GM12891 (cell line): Measurements from ENCODE around the gene WDR4.

Experiments
- DNase-seq: peaks from one replicate; pipeline ENCODE4 v3.0.0; 2011; ENCODE audit warnings: low spot score; ENCODE audit not compliant: insufficient read length
- FAIRE-seq: peaks from 2 replicates; lab custom pipeline; 2011; peaks lifted over from hg19 to GRCh38; lab: Jason Lieb, UNC
- PAX5 ChIP-seq: IDR thresholded peaks from 2 replicates; pipeline ENCODE4 v1.6.1; 2011; ENCODE audit warnings: low read length, moderate library complexity, mild to moderate bottlenecking; ENCODE audit not compliant: insufficient read depth, severe bottlenecking
- POLR2A ChIP-seq: IDR thresholded peaks from 2 replicates; pipeline ENCODE4 v1.6.1; 2011; ENCODE audit warnings: low read depth, low read length, control low read depth
- POLR2AphosphoS5 ChIP-seq: IDR thresholded peaks from 2 replicates; pipeline ENCODE4 v1.6.1; 2011; ENCODE audit warnings: low read depth, low read length, control low read depth
- POU2F2 ChIP-seq: IDR thresholded peaks from 2 replicates; pipeline ENCODE4 v1.6.1; 2011; ENCODE audit warnings: low read depth, mild to moderate bottlenecking, control low read depth, low read length, moderate library complexity
- SPI1 ChIP-seq: IDR thresholded peaks from 2 replicates; pipeline ENCODE4 v1.6.1; 2011; ENCODE audit warnings: low read depth, low read length, control low read depth
- TAF1 ChIP-seq: IDR thresholded peaks from 2 replicates; pipeline ENCODE4 v1.6.1; 2011; ENCODE audit warnings: low read depth, low read length, control low read depth

The WDR4 gene

DNA sequence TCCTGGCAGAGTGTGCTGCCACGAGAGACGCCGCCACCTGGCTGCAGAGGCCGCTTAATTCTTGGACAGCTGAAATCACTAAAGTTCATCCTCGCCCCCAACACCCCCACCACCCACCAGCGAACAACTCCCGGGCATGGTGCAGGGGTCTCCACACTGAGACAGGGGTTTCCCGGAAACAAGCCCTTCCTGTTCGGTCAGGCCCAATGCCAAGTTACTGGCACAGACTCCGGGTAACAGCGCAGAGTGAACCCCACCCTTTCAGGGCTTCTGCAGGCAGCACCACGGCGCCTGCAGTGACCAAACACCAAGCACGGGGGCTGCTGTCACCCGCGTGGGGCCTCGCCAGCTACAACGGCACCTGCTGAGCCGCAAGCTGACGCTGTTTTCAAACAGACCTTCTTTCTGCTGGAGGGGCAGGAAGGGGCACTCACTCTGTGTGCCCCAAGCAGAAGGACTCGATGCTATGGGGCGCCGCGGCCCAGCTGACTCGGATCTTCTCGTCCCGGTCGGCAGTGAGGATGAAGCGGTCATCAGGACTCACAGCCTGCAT lies 17.4 kb downstream of the WDR4 start:
- no peak for FAIRE-seq
- DNase-seq, result no peak
- TF ChIP-seq POLR2AphosphoS5, result no peak
- no peak for TF ChIP-seq POLR2A
- TF ChIP-seq POU2F2, result no peak
- TF ChIP-seq SPI1, result no peak
- no peak for TF ChIP-seq TAF1
- TF ChIP-seq PAX5, result no peak

DNA sequence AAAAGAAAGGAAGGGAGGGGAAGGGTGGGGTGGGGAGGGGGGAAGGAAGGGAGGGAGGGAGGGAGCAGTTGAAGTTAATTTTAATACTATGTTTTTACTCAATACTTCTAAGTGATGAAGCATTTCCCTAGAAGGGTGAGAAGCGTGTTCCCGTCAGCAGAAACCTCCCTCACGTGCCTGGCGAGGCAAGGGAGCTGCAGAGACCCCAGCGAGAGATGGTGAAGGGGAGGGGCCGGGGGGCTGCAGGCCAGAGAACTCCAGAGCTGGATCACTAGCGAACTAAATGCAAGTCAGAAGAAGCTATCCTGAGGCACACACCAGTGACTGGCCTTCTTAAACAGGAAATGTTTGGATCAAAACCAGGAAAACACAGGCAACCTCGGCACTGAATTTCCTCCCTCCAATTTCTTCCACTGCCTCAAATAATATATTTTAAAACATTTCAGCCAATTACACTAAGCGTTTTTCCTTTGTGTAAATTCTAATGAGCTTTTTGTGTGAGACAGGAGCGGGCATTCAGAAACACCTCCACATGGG lies 18.0 kb downstream of the WDR4 start:
- FAIRE-seq (no peak), DNase-seq (no peak)
- TF ChIP-seq PAX5 (no peak), POU2F2 (no peak), POLR2A (no peak), TAF1 (no peak), POLR2AphosphoS5 (no peak), SPI1 (no peak)

DNA sequence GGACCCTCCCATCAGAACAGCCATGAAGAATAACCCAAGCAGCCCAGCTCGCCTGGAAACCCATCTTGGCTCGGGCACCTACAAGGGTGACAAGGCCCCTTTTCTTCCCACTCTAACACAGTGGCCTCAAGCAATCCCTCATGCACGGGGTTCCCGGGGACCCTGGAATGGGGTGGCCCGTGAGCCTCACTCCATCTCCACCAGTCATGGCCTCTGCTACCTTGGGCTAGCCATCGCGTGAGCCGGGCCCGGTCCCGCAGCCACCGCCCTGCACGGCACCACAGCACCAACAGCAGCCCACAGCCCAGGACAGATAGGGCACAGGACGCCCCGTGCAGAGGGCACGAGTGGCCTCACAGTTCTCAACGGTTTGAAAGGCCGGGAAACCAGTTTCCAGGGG lies 19.0 kb downstream of the WDR4 start:
- TF ChIP-seq PAX5 (no peak), SPI1 (no peak), POLR2A (no peak), POU2F2 (no peak), TAF1 (no peak), POLR2AphosphoS5 (no peak)
- DNase-seq, result no peak
- FAIRE-seq, result no peak

DNA sequence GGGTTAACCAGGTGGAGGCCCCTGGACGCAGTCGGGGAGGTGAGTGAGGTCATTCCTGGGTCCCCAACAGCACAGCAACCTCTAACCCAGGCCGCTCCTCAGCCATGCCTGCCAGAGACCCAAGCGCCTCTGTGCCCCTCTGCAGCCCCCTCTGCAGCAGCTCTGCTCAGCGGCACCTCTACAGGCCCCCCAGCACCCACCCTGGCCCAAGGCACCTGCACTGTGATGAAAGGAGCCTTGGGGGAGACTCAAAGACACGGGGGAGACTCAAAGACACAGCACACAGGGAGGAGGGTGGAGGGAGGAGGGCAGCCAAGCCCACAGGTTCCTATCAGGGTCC lies 19.5 kb downstream of the WDR4 start:
- DNase-seq (no peak), FAIRE-seq (no peak)
- no peak for TF ChIP-seq SPI1
- no peak for TF ChIP-seq POLR2AphosphoS5
- TF ChIP-seq TAF1, result no peak
- TF ChIP-seq PAX5, result no peak
- TF ChIP-seq POLR2A, result no peak

DNA sequence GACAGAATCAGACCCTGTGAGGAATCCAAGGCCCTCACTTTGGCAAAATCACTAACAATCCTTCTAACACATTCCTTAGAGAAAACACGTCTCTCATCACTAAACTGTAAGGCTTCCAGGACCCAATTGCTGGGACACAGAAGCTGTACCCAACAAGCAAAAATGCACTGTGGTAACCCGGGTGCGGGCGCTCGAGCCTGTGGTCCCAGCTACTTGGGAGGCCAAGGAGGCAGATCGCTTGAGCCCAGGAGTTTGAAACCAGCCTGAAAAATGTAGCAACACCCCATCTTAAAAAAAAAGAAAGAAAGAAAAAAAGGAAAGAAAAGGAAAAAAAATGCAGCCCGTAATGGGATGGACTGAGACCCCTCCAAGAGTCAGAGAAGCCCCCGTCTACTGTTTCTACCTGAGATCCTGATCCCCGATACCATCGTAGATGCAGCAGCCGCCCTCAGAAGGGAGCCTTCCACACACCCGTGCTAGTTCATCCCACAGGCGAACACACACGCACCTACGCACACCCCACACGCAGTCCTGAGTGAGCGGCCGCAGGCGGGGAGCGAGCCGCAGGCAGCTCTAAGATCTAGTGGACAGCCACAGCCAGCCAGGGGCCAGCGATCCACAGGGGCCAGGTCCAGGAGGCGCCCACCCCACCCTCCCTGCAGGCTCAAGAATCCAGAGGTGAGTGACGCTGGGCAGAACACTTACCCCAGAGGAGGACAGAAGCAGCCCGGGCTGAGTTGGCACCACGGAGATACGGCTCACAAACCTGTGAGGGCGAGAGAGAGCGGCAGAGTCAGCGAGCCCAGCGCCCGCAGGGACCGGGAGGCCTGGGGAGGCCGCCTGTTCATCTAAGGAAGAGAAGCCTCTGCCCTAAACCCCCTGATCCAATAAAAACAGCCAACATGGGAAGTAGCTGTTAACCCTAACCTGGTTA lies 20.1 kb downstream of the WDR4 start:
- no peak for TF ChIP-seq PAX5
- TF ChIP-seq SPI1, result no peak
- TF ChIP-seq POLR2A, result no peak
- TF ChIP-seq POLR2AphosphoS5, result no peak
- no peak for TF ChIP-seq TAF1
- TF ChIP-seq POU2F2, result no peak
- DNase-seq, result no peak
- FAIRE-seq, result no peak

DNA sequence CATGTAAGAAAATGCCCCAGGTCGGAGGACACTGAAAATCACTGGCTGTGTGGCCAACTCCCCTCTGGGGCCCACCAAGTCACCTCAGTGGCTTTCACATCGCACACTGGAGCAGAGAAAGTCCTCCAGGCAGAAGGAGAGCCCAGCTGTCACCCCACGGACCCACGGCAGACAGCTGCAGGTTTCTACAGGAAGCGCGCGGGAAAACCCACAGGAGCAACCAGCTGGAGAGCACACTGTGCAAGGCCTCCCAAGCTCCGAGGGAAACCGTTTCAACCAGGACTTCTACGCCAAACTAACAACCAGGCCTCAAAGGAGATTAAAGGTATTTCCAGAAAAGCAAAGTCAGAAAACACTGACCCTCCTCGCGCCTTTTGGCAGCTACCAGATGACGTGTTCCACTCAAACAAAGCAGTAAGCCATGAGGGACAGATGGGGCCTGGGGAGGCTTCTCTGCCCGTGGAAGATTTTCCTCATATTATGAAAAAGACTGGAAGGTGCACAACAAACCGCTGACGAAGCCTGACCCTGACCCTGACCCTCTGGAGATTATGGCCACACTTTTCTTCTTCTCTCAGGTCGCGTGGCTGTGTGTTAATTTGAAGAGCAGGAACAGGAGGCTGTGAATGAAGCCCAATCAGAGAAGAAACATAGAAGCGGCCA lies 21.0 kb downstream of the WDR4 start:
- TF ChIP-seq POLR2A, result no peak
- no peak for TF ChIP-seq POU2F2
- no peak for TF ChIP-seq PAX5
- TF ChIP-seq SPI1, result no peak
- TF ChIP-seq TAF1, result no peak
- TF ChIP-seq POLR2AphosphoS5, result no peak
- no peak for FAIRE-seq
- DNase-seq, result no peak

DNA sequence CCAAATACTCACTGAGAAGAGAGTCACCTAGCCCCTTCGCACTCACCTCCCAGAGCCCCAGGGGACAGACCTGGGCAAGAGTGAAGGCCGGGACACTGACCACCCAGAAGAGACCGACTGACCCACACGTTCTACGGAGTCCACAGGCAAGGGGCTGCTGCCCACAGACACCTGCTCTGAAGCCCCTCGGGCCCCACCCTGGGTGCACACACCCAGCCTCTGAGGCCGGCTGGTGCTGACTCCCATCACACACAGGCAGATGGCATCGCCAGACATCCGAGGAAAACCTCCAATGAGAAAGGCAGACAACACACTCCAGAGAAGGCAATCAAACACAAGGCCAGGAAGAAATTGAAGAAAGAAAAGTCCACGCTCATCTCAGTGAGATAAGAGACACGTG lies 22.1 kb downstream of the WDR4 start:
- TF ChIP-seq POLR2AphosphoS5, result no peak
- no peak for TF ChIP-seq TAF1
- TF ChIP-seq POU2F2, result no peak
- TF ChIP-seq POLR2A, result no peak
- TF ChIP-seq SPI1, result no peak
- TF ChIP-seq PAX5, result no peak
- no peak for FAIRE-seq
- no peak for DNase-seq

DNA sequence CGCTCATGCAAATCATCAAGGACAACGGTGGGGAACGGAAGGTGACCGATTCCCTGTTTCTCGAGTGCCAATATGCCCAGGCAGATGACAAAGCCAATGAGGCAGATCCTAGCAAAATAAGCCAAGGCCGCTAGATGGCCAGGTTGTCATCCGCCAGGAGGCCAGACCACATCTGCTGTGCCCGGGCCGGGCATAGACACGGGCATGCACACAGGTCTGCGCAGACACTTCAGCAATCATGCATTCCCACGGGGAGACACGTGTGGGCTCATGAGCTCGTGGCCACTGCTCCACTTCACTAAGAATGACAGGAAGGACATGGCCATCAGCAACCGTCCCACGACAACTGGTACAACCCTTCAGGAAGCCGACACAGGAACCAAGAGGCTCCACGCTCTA lies 23.4 kb downstream of the WDR4 start:
- no peak for TF ChIP-seq POLR2AphosphoS5
- no peak for TF ChIP-seq POU2F2
- no peak for TF ChIP-seq TAF1
- TF ChIP-seq SPI1, result no peak
- TF ChIP-seq PAX5, result no peak
- TF ChIP-seq POLR2A, result no peak
- no peak for FAIRE-seq
- DNase-seq, result no peak

DNA sequence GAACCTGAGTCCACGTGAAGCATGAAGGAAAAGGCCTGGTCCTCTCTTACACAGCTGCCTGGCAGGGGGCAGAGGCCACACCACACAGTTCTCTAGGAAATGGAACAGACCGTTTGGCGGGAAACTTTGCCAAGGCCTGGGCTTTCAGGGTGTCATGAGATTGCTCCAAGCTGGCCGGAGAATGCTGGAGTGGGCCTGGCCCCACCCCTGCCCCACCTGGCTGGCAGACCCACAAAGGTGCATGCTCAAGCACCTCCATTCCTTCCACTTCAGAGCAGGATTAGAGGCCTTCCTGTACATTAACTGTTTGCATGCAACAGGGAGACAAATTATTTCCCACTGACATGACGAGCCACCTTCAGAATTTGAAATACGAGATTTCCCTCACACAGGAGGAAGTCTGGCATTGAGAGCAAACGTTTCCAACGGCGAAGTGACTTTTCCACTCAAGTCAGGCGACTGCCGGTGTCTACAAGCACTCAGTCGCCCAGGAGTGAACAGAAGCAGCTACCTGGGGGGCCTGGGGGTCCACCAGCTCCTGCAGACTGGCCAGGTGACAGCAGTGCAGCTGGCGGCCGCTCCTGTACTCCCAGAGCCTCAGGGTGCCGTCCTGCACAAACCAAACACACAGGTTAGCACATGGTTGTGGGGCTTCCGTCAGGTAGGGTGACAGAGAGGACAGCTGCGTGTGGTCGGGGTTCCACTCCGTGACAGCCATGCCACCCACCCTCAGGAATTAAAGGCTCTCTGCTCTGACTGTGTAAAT lies 24.0 kb downstream of the WDR4 start:
- TF ChIP-seq PAX5, result no peak
- no peak for TF ChIP-seq SPI1
- TF ChIP-seq POU2F2, result no peak
- TF ChIP-seq TAF1, result no peak
- TF ChIP-seq POLR2AphosphoS5, result no peak
- TF ChIP-seq POLR2A, result no peak
- no peak for DNase-seq
- FAIRE-seq, result no peak
